ENCODE measurements around the gene NCR3LG1. TPM values are rescaled to one million over a fixed set of nuclear protein-coding genes. Genes with fewer than 3 reads are reported as not detected.

Gene NCR3LG1
- total RNA-seq, 1 donor from 2014 or later, result 2.6 TPM

GRCh38 chr11:17383461-17383860 lies 31.9 kb downstream of the NCR3LG1 start:
- no peaks in the 10 kb centered on the region for H3K36me3 ChIP-seq (ENCODE audit: control insufficient read depth, insufficient read depth, low read length)
- no peak overlapping the region for H3K4me3 ChIP-seq (ENCODE audit: low read depth, low read length)
- no peak for TF ChIP-seq CTCF (IDR thresholded peaks at IDR 0.05; ENCODE audit: insufficient read depth, low read length, severe bottlenecking)
- DNase-seq (ENCODE audit: low read depth) (peak; percentile 26), FAIRE-seq (no peak)
- H3K27me3 ChIP-seq (ENCODE audit: control insufficient read depth, insufficient read depth, low read length), result no peaks in the 10 kb centered on the region

- no peak for FAIRE-seq
- Histone ChIP-seq H3K27me3 (ENCODE audit: control insufficient read depth, insufficient read depth, low read length) (no peaks in the 10 kb centered on the region), H3K4me3 (ENCODE audit: low read depth, low read length) (no peak overlapping the region), H3K36me3 (ENCODE audit: control insufficient read depth, insufficient read depth, low read length) (no peaks in the 10 kb centered on the region)
- peak; percentile 88 for TF ChIP-seq CTCF (IDR thresholded peaks at IDR 0.05; ENCODE audit: insufficient read depth, low read length, severe bottlenecking)
- peak; percentile 60 for DNase-seq (ENCODE audit: low read depth)
Measured at GRCh38 chr11:17384002-17384511, 32.5 kb downstream of the NCR3LG1 start.

GRCh38 chr11:17385492-17385891 lies 33.9 kb downstream of the NCR3LG1 start:
- Histone ChIP-seq H3K36me3 (ENCODE audit: control insufficient read depth, insufficient read depth, low read length) (no peaks in the 10 kb centered on the region), H3K27me3 (ENCODE audit: control insufficient read depth, insufficient read depth, low read length) (no peaks in the 10 kb centered on the region), H3K4me3 (ENCODE audit: low read depth, low read length) (no peak overlapping the region)
- DNase-seq (ENCODE audit: low read depth), result no peak
- no peak for TF ChIP-seq CTCF (IDR thresholded peaks at IDR 0.05; ENCODE audit: insufficient read depth, low read length, severe bottlenecking)
- FAIRE-seq, result no peak

GRCh38 chr11:17385926-17386325 lies 34.3 kb downstream of the NCR3LG1 start:
- TF ChIP-seq CTCF (IDR thresholded peaks at IDR 0.05; ENCODE audit: insufficient read depth, low read length, severe bottlenecking), result no peak
- FAIRE-seq (no peak), DNase-seq (ENCODE audit: low read depth) (no peak)
- no peaks in the 10 kb centered on the region for H3K27me3 ChIP-seq (ENCODE audit: control insufficient read depth, insufficient read depth, low read length)
- no peak overlapping the region for H3K4me3 ChIP-seq (ENCODE audit: low read depth, low read length)
- H3K36me3 ChIP-seq (ENCODE audit: control insufficient read depth, insufficient read depth, low read length), result no peaks in the 10 kb centered on the region

- peak; percentile 75 for TF ChIP-seq CTCF (IDR thresholded peaks at IDR 0.05; ENCODE audit: insufficient read depth, low read length, severe bottlenecking)
- Histone ChIP-seq H3K4me3 (ENCODE audit: low read depth, low read length) (no peak overlapping the region), H3K27me3 (ENCODE audit: control insufficient read depth, insufficient read depth, low read length) (no peaks in the 10 kb centered on the region), H3K36me3 (ENCODE audit: control insufficient read depth, insufficient read depth, low read length) (no peaks in the 10 kb centered on the region)
- FAIRE-seq (no peak), DNase-seq (ENCODE audit: low read depth) (no peak)
Measured at GRCh38 chr11:17386331-17387084, 34.9 kb downstream of the NCR3LG1 start.
